HL-60 (cell line): Measurements from ENCODE around the gene STOX2.

Experiments used
- DNase-seq, 2 experiments: peaks; one replicate each; pipeline ENCODE4 v3.0.0-alpha.2; 2010 to 2020; ENCODE audit warnings: low read depth in 1 of 2, low spot score in 1 of 2
- H3K27ac ChIP-seq: fragments of 250-450 bp; sonication (Bioruptor Pico); replicated peaks from 2 replicates; pipeline ENCODE4 v1.5.1; 2020; ENCODE audit warnings: mild to moderate bottlenecking, moderate library complexity
- H3K27me3 ChIP-seq: fragments of 250-450 bp; sonication (Bioruptor Pico); 2 replicates; pipeline ENCODE4 v1.5.1; 2021; ENCODE audit warnings: mild to moderate bottlenecking, moderate library complexity; ENCODE audit not compliant: insufficient read depth, poor library complexity, severe bottlenecking
- H3K4me3 ChIP-seq: replicated peaks from 2 replicates; pipeline ENCODE4 v1.5.1; 2011; ENCODE audit warnings: mild to moderate bottlenecking, control low read depth, low read length; ENCODE audit not compliant: insufficient read depth
- GABPA ChIP-seq: IDR thresholded peaks from 2 replicates; pipeline ENCODE4 v1.6.1; 2012; ENCODE audit warnings: low read depth
- POLR2AphosphoS5 ChIP-seq: IDR thresholded peaks from 2 replicates; pipeline ENCODE4 v1.6.1; 2012; ENCODE audit warnings: low read depth
- SPI1 ChIP-seq: IDR thresholded peaks from 2 replicates; pipeline ENCODE4 v1.6.1; 2012; ENCODE audit warnings: low read depth, mild to moderate bottlenecking, borderline replicate concordance
- TF ChIP-seq, protein P1 (sequence below): IDR thresholded peaks from 2 replicates; pipeline ENCODE4 v1.6.1; 2012; ENCODE audit warnings: low read depth; ENCODE audit not compliant: insufficient replicate concordance
- TF ChIP-seq, protein P2 (sequence below): IDR thresholded peaks from one replicate; pipeline ENCODE4 v1.5.1; 2011; ENCODE audit warnings: low read length, control low read depth, inconsistent platforms; ENCODE audit not compliant: insufficient read depth

STOX2 gene

DNA sequence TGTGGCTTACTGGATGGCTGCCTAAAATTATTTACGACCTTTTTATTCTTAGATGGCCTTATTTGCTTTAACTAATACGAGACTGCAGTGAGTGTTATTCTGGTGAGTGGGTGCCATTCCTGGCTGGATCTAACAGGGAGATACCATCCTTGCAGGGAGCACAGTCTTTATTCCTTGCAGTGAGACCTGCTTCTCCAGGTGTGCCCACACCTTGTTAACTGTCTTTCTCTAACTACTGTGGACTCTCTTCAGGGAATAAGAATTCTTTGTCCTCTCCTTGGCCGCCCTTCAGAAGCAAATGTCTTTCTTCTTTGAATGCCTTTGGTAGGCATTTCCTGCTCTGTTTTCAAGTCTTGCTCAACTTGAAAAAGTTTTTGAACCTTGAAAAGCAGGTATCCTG, 34.1 kb upstream of the STOX2 start:
- H3K27ac ChIP-seq = no peak overlapping the region
- TF ChIP-seq GABPA (no peak), SPI1 (no peak), POLR2AphosphoS5 (no peak)
- TF ChIP-seq, protein P1, sequence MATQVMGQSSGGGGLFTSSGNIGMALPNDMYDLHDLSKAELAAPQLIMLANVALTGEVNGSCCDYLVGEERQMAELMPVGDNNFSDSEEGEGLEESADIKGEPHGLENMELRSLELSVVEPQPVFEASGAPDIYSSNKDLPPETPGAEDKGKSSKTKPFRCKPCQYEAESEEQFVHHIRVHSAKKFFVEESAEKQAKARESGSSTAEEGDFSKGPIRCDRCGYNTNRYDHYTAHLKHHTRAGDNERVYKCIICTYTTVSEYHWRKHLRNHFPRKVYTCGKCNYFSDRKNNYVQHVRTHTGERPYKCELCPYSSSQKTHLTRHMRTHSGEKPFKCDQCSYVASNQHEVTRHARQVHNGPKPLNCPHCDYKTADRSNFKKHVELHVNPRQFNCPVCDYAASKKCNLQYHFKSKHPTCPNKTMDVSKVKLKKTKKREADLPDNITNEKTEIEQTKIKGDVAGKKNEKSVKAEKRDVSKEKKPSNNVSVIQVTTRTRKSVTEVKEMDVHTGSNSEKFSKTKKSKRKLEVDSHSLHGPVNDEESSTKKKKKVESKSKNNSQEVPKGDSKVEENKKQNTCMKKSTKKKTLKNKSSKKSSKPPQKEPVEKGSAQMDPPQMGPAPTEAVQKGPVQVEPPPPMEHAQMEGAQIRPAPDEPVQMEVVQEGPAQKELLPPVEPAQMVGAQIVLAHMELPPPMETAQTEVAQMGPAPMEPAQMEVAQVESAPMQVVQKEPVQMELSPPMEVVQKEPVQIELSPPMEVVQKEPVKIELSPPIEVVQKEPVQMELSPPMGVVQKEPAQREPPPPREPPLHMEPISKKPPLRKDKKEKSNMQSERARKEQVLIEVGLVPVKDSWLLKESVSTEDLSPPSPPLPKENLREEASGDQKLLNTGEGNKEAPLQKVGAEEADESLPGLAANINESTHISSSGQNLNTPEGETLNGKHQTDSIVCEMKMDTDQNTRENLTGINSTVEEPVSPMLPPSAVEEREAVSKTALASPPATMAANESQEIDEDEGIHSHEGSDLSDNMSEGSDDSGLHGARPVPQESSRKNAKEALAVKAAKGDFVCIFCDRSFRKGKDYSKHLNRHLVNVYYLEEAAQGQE = no peak
- no peak for DNase-seq
- H3K4me3 ChIP-seq = no peak overlapping the region
- peaks cover 4% of the 10 kb centered on the region for H3K27me3 ChIP-seq

DNA sequence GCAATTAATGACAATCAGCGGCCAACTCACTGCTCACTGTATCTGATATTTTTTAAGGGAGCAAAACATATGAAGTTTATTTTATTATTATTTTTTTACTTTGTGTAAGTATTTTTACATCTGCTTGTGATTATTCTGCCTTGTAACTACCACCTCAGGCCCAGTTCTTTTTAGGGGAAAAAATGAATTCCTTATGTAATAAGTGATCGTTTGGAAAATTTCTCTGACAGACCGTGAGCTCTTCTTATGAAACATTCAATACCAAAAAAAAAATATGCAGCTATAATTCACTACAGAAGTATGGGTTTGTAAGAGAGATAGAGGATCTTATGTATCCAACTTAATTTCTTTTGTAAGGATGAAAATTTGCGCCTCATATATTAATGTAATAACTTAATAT, 33.5 kb upstream of the STOX2 start:
- TF ChIP-seq SPI1 (no peak), POLR2AphosphoS5 (no peak), GABPA (no peak)
- TF ChIP-seq, protein P1 = no peak
- TF ChIP-seq, protein P2, sequence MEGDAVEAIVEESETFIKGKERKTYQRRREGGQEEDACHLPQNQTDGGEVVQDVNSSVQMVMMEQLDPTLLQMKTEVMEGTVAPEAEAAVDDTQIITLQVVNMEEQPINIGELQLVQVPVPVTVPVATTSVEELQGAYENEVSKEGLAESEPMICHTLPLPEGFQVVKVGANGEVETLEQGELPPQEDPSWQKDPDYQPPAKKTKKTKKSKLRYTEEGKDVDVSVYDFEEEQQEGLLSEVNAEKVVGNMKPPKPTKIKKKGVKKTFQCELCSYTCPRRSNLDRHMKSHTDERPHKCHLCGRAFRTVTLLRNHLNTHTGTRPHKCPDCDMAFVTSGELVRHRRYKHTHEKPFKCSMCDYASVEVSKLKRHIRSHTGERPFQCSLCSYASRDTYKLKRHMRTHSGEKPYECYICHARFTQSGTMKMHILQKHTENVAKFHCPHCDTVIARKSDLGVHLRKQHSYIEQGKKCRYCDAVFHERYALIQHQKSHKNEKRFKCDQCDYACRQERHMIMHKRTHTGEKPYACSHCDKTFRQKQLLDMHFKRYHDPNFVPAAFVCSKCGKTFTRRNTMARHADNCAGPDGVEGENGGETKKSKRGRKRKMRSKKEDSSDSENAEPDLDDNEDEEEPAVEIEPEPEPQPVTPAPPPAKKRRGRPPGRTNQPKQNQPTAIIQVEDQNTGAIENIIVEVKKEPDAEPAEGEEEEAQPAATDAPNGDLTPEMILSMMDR = no peak
- Histone ChIP-seq H3K4me3 (no peak overlapping the region), H3K27me3 (no peaks in the 10 kb centered on the region), H3K27ac (no peak overlapping the region)
- DNase-seq = no peak

DNA sequence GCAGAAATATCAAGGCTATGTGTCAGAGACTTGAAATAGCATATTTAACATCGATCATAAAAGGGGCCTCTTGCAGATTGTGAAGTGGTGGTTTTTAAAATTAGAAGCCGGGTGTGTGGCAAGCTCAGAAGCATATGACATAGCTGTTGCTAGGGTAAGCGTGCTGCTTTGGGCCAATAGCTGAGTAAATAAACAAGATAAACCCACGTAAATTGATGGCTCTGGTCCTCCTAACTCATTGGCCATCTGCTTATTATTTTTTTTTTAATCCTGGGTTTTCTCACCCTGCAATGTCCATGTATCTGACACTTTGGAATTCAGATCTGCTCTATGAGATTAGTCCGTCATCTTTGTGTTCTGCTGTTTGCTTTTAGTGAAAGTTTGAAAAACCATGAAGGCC, 32.6 kb upstream of the STOX2 start:
- no peak for DNase-seq
- Histone ChIP-seq H3K27me3 (no peaks in the 10 kb centered on the region), H3K4me3 (no peak overlapping the region), H3K27ac (no peak overlapping the region)
- no peak for TF ChIP-seq SPI1
- TF ChIP-seq, protein P2 = no peak
- TF ChIP-seq, protein P1 = no peak
- TF ChIP-seq POLR2AphosphoS5 = no peak
- no peak for TF ChIP-seq GABPA
